Trophoblast cell (in vitro differentiated cells and primary cell): Measurements from ENCODE around the gene HMGCL.
"Not testable (repeated sequence)": the region's sequence is repeated elsewhere in the genome, so short reads cannot be mapped to it uniquely, and the experiment has no call there.

Experiments
- DNase-seq, 2 donors: peaks; one replicate each; pipeline ENCODE4 v3.0.0-alpha.2; 2016
- H2AFZ ChIP-seq: 2 replicates; pipeline ENCODE4 v1.6.1; 2013; ENCODE audit warnings: low read length, moderate library complexity, mild to moderate bottlenecking; ENCODE audit not compliant: insufficient read depth, poor library complexity
- H2AK5ac ChIP-seq: 2 replicates; pipeline ENCODE4 v1.6.1; 2013; ENCODE audit warnings: mild to moderate bottlenecking, low read length
- H2BK120ac ChIP-seq: 2 replicates; pipeline ENCODE4 v1.6.1; 2013; ENCODE audit warnings: low read length, mild to moderate bottlenecking, moderate library complexity; ENCODE audit not compliant: insufficient read depth, poor library complexity
- H2BK12ac ChIP-seq: 2 replicates; pipeline ENCODE4 v1.6.1; 2013; ENCODE audit warnings: mild to moderate bottlenecking, low read length, moderate library complexity
- H2BK5ac ChIP-seq: 2 replicates; pipeline ENCODE4 v1.6.1; 2013; ENCODE audit warnings: low read length, low read depth, moderate library complexity, mild to moderate bottlenecking; ENCODE audit not compliant: poor library complexity
- H3K14ac ChIP-seq: 2 replicates; pipeline ENCODE4 v1.6.1; 2013; ENCODE audit warnings: mild to moderate bottlenecking, low read length
- H3K18ac ChIP-seq: 2 replicates; pipeline ENCODE4 v1.6.1; 2013; ENCODE audit warnings: mild to moderate bottlenecking, low read length
- H3K23ac ChIP-seq: 2 replicates; pipeline ENCODE4 v1.6.1; 2013; ENCODE audit warnings: low read length
- H3K27ac ChIP-seq: 2 replicates; pipeline ENCODE4 v1.5.1; 2013; ENCODE audit warnings: low read depth, mild to moderate bottlenecking, inconsistent platforms, low read length, moderate library complexity
- H3K27me3 ChIP-seq: 2 replicates; pipeline ENCODE4 v1.6.1; 2013; ENCODE audit warnings: inconsistent platforms, mild to moderate bottlenecking, low read length, moderate library complexity; ENCODE audit not compliant: insufficient read depth
- H3K36me3 ChIP-seq, 2 experiments: 1 replicate in 1 of 2; 2 replicates in 1 of 2; pipeline ENCODE4 v1.6.1; 2013; ENCODE audit warnings: low read length in 2 of 2, mild to moderate bottlenecking in 2 of 2, moderate library complexity in 1 of 2; ENCODE audit not compliant: insufficient read depth in 2 of 2, control insufficient read depth in 1 of 2
- H3K4ac ChIP-seq: 2 replicates; pipeline ENCODE4 v1.6.1; 2013; ENCODE audit warnings: low read depth, mild to moderate bottlenecking, low read length, moderate library complexity
- H3K4me1 ChIP-seq, 2 experiments: 1 replicate in 1 of 2; 2 replicates in 1 of 2; pipeline ENCODE4 v1.6.1; 2013; ENCODE audit warnings: low read length in 2 of 2, mild to moderate bottlenecking in 2 of 2, moderate library complexity in 1 of 2; ENCODE audit not compliant: insufficient read depth in 2 of 2, control insufficient read depth in 1 of 2
- H3K4me2 ChIP-seq: 2 replicates; pipeline ENCODE4 v1.6.1; 2013; ENCODE audit warnings: inconsistent platforms, mild to moderate bottlenecking, low read length, moderate library complexity
- H3K4me3 ChIP-seq: 2 replicates; pipeline ENCODE4 v1.5.1; 2013; ENCODE audit warnings: mild to moderate bottlenecking, low read depth, low read length, inconsistent platforms
- H3K79me1 ChIP-seq: one replicate; pipeline ENCODE4 v1.6.1; 2013; ENCODE audit warnings: low read length
- H3K79me2 ChIP-seq: 2 replicates; pipeline ENCODE4 v1.6.1; 2013; ENCODE audit warnings: low read length, mild to moderate bottlenecking; ENCODE audit not compliant: control insufficient read depth, insufficient read depth, poor library complexity
- H3K9ac ChIP-seq: 2 replicates; pipeline ENCODE4 v1.6.1; 2013; ENCODE audit warnings: mild to moderate bottlenecking, low read length
- H3K9me3 ChIP-seq: 2 replicates; pipeline ENCODE4 v1.6.1; 2013; ENCODE audit warnings: low read depth, mild to moderate bottlenecking, control low read depth, inconsistent platforms, low read length; ENCODE audit not compliant: insufficient read depth
- H4K12ac ChIP-seq: 2 replicates; pipeline ENCODE4 v1.6.1; 2013; ENCODE audit warnings: low read depth, mild to moderate bottlenecking, low read length, moderate library complexity
- H4K8ac ChIP-seq: 2 replicates; pipeline ENCODE4 v1.6.1; 2013; ENCODE audit warnings: low read depth, mild to moderate bottlenecking, low read length, moderate library complexity
- H4K91ac ChIP-seq: one replicate; pipeline ENCODE4 v1.6.1; 2013; ENCODE audit warnings: low read depth, mild to moderate bottlenecking, low read length, moderate library complexity
- WGBS: extraction: QIAGEN DNeasy Blood & Tissue Kit; methylation state at CpG from one replicate; pipeline ENCODE4 v1.1.7; 2013; ENCODE audit warnings: missing lambda C conversion rate; ENCODE audit not compliant: insufficient read length, insufficient coverage; ENCODE audit errors: extremely low coverage; 5-methylcytosine and 5-hydroxymethylcytosine counted together

HMGCL gene

DNA sequence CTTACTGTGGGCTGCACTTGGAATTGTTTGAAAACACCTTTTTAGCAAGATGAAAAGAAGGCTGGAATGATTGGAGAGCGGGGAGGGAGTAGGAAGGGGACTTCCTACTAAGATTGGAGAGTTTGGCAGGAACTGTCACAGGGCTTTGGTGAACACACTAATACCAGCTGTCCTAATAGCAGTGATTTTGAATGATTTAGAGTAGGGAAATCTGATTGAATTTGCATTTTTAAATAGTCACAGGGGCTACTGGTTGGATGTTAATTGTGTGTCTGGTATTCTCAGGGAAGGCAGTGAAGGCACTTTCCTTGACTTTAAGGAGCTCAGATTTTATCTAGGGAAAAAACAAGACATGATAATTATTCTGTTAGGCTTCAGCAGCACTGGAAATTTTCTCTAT, 2.5 kb upstream of the HMGCL start:
- no peak overlapping the region for H3K4me2 ChIP-seq
- no peak overlapping the region for H2BK120ac ChIP-seq
- H3K79me2 ChIP-seq = peaks cover 3% of the 10 kb centered on the region
- H4K91ac ChIP-seq = no peak overlapping the region
- H4K12ac ChIP-seq = no peak overlapping the region
- no peak for DNase-seq
- no peak overlapping the region for H3K9ac ChIP-seq
- peaks cover 4% of the 10 kb centered on the region for H3K79me1 ChIP-seq
- H3K4me1 ChIP-seq = no peaks in the 10 kb centered on the region
- H2AFZ ChIP-seq = no peak overlapping the region
- no CpG with 5 or more reads among the region's 1 CpG for WGBS
- H3K9me3 ChIP-seq = no peaks in the 10 kb centered on the region
- no peak overlapping the region for H2AK5ac ChIP-seq
- H3K18ac ChIP-seq = no peak overlapping the region
- H3K14ac ChIP-seq = no peak overlapping the region
- H3K27me3 ChIP-seq = no peaks in the 10 kb centered on the region
- no peak overlapping the region for H2BK5ac ChIP-seq
- H3K4me3 ChIP-seq = no peak overlapping the region
- no peak overlapping the region for H3K23ac ChIP-seq
- no peak overlapping the region for H4K8ac ChIP-seq
- H3K27ac ChIP-seq = no peak overlapping the region
- no peak overlapping the region for H3K4ac ChIP-seq
- no peak overlapping the region for H2BK12ac ChIP-seq
- H3K36me3 ChIP-seq = no peaks in the 10 kb centered on the region

DNA sequence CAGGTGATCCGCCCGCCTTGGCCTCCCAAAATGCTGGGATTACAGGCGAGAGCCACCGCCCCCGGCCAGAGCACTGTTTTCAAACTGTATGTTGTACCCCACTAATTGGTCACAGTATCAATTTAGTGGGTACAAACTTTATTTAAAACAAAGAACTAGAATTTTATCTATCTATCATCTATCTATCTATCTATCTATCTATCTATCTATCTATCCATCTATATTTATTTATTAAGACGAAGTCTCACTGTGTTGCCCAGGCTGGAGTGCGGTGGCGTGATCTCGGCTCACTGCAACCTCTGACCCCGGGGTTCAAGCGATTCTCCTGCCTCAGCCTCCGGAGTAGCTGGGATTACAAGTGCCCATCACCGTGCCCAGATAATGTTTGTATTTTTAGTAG, 1.4 kb upstream of the HMGCL start:
- H2BK5ac ChIP-seq, H3K27me3 ChIP-seq, H3K14ac ChIP-seq, H4K8ac ChIP-seq, H2BK120ac ChIP-seq, H4K12ac ChIP-seq, H3K4me1 ChIP-seq, DNase-seq, H3K9ac ChIP-seq, H2AK5ac ChIP-seq, H3K79me2 ChIP-seq, H3K4me3 ChIP-seq, H3K79me1 ChIP-seq, H4K91ac ChIP-seq, H3K18ac ChIP-seq, H2AFZ ChIP-seq, H3K9me3 ChIP-seq, H3K27ac ChIP-seq, H3K36me3 ChIP-seq, H3K4me2 ChIP-seq, H3K23ac ChIP-seq, H3K4ac ChIP-seq, H2BK12ac ChIP-seq: not testable (repeated sequence)
- WGBS = no CpG with 5 or more reads among the region's 13 CpGs

DNA sequence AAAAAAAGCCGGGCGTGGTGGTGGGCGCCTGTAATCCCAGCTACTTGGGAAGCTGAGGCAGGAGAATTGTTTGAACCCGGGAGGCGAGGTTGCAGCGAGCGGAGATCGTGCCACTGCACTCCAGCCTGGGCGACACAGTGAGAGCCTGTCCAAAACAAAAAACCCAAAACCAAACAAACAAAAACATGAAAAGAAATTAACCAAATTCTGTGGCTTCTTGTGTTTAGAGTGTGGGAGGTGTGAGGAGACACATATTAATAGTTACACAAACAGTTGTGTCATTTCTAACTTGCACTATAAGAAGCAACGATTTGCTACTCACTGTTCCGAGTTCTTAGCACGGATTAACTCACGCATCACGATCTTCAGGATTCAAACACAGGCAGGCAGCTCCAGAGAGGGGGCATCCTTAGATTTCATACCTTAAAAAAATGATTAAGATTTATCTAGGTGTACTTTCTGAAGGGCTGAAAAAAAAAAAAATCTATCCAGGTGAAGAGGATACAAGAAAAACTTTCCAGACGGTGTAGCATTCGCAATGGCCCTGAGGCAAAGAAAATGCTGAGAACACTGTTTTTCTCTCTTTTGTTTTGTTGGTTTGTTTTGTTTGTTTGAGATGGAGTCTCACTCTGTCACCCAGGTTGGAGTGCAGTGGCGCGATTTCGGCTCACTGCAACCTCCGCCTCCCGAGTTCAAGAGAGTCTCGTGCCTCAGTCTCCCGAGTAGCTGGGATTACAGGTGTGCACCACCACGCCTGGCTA, 713 bp upstream of the HMGCL start:
- Histone ChIP-seq H3K27me3 (no peaks in the 10 kb centered on the region), H2BK5ac (no peak overlapping the region), H3K9me3 (no peaks in the 10 kb centered on the region), H3K79me1 (peaks cover 4% of the 10 kb centered on the region), H2AK5ac (no peak overlapping the region), H3K18ac (no peak overlapping the region), H3K4me1 (no peaks in the 10 kb centered on the region), H4K91ac (no peak overlapping the region), H4K12ac (no peak overlapping the region), H3K23ac (no peak overlapping the region), H2BK12ac (no peak overlapping the region), H4K8ac (peak overlapping the region; percentile 63), H3K27ac (no peak overlapping the region), H3K4ac (no peak overlapping the region), H3K14ac (no peak overlapping the region), H2BK120ac (no peak overlapping the region), H2AFZ (no peak overlapping the region), H3K4me3 (no peak overlapping the region), H3K4me2 (no peak overlapping the region), H3K9ac (no peak overlapping the region), H3K36me3 (no peaks in the 10 kb centered on the region), H3K79me2 (peaks cover 3% of the 10 kb centered on the region)
- DNase-seq = peak in 1 of 2 donors; percentile 29
- no CpG with 5 or more reads among the region's 24 CpGs for WGBS

DNA sequence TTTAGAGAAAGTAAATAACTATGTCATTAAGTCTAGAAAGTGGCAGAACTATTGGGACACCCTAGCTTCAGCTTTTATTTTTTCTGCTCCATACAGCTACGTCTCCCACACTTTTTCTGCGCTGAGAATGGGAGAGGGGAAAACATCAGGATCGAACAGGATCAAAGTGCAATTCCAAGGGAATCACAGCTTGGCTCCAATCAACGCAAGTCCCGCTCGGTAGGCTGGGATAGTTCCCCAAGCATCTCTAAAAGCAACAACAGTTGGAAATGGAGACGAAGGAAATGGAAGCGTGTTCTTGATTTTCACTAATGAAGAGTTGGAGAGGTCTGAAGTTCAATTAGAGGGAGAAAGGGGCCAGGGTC, 536 bp downstream of the HMGCL start:
- Histone ChIP-seq H3K9me3 (no peaks in the 10 kb centered on the region), H3K18ac (peak overlapping the region; percentile 91), H2BK12ac (no peak overlapping the region), H4K91ac (peak overlapping the region; percentile 93), H2AK5ac (no peak overlapping the region), H2BK5ac (peak overlapping the region; percentile 64), H3K4ac (peak overlapping the region; percentile 71), H3K79me2 (peaks cover 3% of the 10 kb centered on the region), H2AFZ (peak overlapping the region; percentile 68), H4K8ac (peak overlapping the region; percentile 95), H3K4me1 (no peaks in the 10 kb centered on the region), H3K9ac (peak overlapping the region; percentile 100), H4K12ac (peak overlapping the region; percentile 88), H3K27me3 (no peaks in the 10 kb centered on the region), H3K36me3 (no peaks in the 10 kb centered on the region), H3K79me1 (peaks cover 4% of the 10 kb centered on the region), H3K14ac (peak overlapping the region; percentile 94), H3K4me3 (peak overlapping the region; percentile 98), H2BK120ac (no peak overlapping the region), H3K27ac (peak overlapping the region; percentile 77), H3K4me2 (peak overlapping the region; percentile 85), H3K23ac (no peak overlapping the region)
- DNase-seq = no peak
- no CpG with 5 or more reads among the region's 8 CpGs for WGBS
